Fibroblast of the aortic adventitia (primary cell): ENCODE results near the gene MYO1H. TPM values are rescaled to one million over a fixed set of nuclear protein-coding genes. Genes with fewer than 3 reads are reported as not detected.
A peak's percentile ranks its signal among the peaks of the same experiment; 100 is the strongest.
"Not testable (repeated sequence)": the region's sequence is repeated elsewhere in the genome, so short reads cannot be mapped to it uniquely, and the experiment has no call there.

Source experiments
- DNase-seq: peaks from one replicate; pipeline ENCODE4 v3.0.0-alpha.2; 2010; ENCODE audit warnings: low read depth
- H3K4me3 ChIP-seq: 2 replicates; pipeline ENCODE4 v1.5.1; 2011; ENCODE audit warnings: low read depth, mild to moderate bottlenecking, control low read depth, low read length, moderate library complexity
- CTCF ChIP-seq: IDR thresholded peaks from 2 replicates; pipeline ENCODE4 v1.5.1; 2011; ENCODE audit warnings: mild to moderate bottlenecking, low read length, control low read depth, inconsistent platforms; ENCODE audit not compliant: insufficient read depth
- total RNA-seq: library from RNA; depleted of rRNA; stranded (reverse); fragments of >200 nt; gene quantifications from 2 replicates; pipeline ENCODE4 v1.2.3, GENCODE V29; 2012; ENCODE audit warnings: low replicate concordance

Gene MYO1H
- total RNA-seq, 1 donor: not detected

- H3K4me3 ChIP-seq: no peak overlapping the region
- DNase-seq: no peak
- no peak for TF ChIP-seq CTCF
Measured at GRCh38 chr12:109469517-109469916, 121.8 kb downstream of the MYO1H start.

- no peak overlapping the region for H3K4me3 ChIP-seq
- no peak for TF ChIP-seq CTCF
- DNase-seq: no peak
Measured at GRCh38 chr12:109473006-109473405, 125.3 kb downstream of the MYO1H start.

- not testable (repeated sequence) for DNase-seq, H3K4me3 ChIP-seq
Measured at GRCh38 chr12:109473526-109474270, 126.0 kb downstream of the MYO1H start.

- no peak for TF ChIP-seq CTCF
- DNase-seq: no peak
- no peak overlapping the region for H3K4me3 ChIP-seq
Measured at GRCh38 chr12:109475121-109475520, 127.4 kb downstream of the MYO1H start.

- DNase-seq: peak; percentile 38
- H3K4me3 ChIP-seq: peak overlapping the region; percentile 97
- TF ChIP-seq CTCF: no peak
Measured at GRCh38 chr12:109475993-109476806, 128.5 kb downstream of the MYO1H start.

- no peak for DNase-seq
- peak overlapping the region; percentile 97 for H3K4me3 ChIP-seq
- no peak for TF ChIP-seq CTCF
Measured at GRCh38 chr12:109476807-109477184, 129.1 kb downstream of the MYO1H start.

- peak within 1 kb of the TSS; percentile 97 for H3K4me3 ChIP-seq
- peak; percentile 93 for DNase-seq
- TF ChIP-seq CTCF: peak; percentile 14
Measured at GRCh38 chr12:109477185-109477962, 129.7 kb downstream of the MYO1H start, which contains the start of the genes KCTD10 and UBE3B. TSS of gene KCTD10 (minus strand) at chr12:109477300. CDS start at chr12:109477262, 38 bp downstream. TSS of gene UBE3B (plus strand) at chr12:109477634. CDS start at chr12:109483552, 5,918 bp downstream.
